ENCODE results near the gene C1orf167.

C1orf167 gene

GRCh38 chr1:11838349-11839272 lies 76.6 kb downstream of the C1orf167 start:
- H3K4me3 ChIP-seq (ENCODE audit: low read depth, low read length): no peak overlapping the region
- peak; percentile 100 for TF ChIP-seq CTCF (IDR thresholded peaks at IDR 0.05; ENCODE audit: low read depth, low read length)
